ENCODE results near the gene RAB36. TPM values are rescaled to one million over a fixed set of nuclear protein-coding genes. Genes with fewer than 3 reads are reported as not detected.

The RAB36 gene
- total and polyA plus RNA-seq, 9 donors: 3.9 to 18.7 (median 6.3) TPM

DNA sequence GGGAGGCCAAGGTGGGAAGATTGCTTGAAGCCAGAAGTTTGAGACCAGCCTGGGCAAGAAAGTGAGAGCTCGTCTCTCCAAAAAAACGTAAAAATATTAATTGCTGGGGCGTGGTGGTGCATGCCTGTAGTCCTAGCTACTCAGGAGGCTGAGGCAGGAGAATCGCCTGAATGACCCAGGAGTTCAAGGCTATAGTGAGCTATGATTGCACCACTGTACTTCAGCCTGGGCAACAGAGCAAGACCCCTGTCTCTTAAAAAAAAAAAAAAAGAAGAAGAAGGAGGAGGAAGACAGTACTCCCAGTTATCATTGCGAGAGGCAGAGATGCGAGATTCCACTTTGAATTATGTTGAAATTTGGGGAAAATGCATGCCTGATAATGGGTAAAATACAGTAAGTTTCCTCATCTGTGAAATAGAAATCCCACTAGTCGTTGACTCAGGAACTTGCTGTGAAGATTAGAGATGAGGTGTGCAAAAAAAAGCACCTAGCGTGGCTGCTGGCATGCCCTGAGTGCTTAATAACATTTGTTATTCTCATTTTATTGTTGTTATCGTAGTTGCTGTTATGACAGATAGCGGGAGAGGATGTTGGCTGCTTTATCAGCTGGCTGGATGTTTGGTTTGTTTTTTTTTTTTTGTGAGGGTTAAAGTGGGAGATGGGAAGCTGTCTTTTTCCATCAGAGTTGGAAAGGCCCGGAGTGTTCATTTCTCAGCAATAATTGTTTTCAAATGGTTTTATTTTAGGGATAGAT lies 68.5 kb downstream of the RAB36 start:
- H3K9me3 ChIP-seq: no peaks in the 10 kb centered on the region
- H3K27ac ChIP-seq: no peak overlapping the region
- peaks cover 14% of the 10 kb centered on the region for H3K4me1 ChIP-seq (ENCODE audit: insufficient read depth)
- no peak for TF ChIP-seq EP300 (IDR thresholded peaks at IDR 0.05)
- TF ChIP-seq POLR2A (IDR thresholded peaks at IDR 0.05): no peak
- TF ChIP-seq, protein P1, sequence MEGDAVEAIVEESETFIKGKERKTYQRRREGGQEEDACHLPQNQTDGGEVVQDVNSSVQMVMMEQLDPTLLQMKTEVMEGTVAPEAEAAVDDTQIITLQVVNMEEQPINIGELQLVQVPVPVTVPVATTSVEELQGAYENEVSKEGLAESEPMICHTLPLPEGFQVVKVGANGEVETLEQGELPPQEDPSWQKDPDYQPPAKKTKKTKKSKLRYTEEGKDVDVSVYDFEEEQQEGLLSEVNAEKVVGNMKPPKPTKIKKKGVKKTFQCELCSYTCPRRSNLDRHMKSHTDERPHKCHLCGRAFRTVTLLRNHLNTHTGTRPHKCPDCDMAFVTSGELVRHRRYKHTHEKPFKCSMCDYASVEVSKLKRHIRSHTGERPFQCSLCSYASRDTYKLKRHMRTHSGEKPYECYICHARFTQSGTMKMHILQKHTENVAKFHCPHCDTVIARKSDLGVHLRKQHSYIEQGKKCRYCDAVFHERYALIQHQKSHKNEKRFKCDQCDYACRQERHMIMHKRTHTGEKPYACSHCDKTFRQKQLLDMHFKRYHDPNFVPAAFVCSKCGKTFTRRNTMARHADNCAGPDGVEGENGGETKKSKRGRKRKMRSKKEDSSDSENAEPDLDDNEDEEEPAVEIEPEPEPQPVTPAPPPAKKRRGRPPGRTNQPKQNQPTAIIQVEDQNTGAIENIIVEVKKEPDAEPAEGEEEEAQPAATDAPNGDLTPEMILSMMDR (IDR thresholded peaks at IDR 0.05): no peak
- WGBS, 3 donors: 54 to 67% (median 62%) methylated on average over 11 of the region's 11 CpGs
- no peaks in the 10 kb centered on the region for H3K36me3 ChIP-seq
- no peak overlapping the region for H3K4me3 ChIP-seq
- DNase-seq: no peak
- intact Hi-C loops (cut with DNase I): no loop called here
- no peaks in the 10 kb centered on the region for H3K27me3 ChIP-seq

Small RNA genes within 50 kb of the gene (small RNA-seq; reads per million reads assigned to genes)
- gene BCRP8 (not detected), gene RF00017 (not detected), gene RF00066 (not detected)

Other genes with a start within 250 kb of the RAB36 start
- 10 to 100 TPM; 11.1 to 40.8 (median 19.9) TPM for gene GNAZ, start 75.0 kb upstream of the RAB36 start, total RNA-seq
- gene GNAZ, start 75.0 kb upstream of the RAB36 start, polyA plus RNA-seq: 1 to 10 TPM; 7.2 to 8.7 TPM
- gene RSPH14, start 3.5 kb upstream of the RAB36 start, total RNA-seq: 1 to 10 TPM; 1.4 to 4.6 (median 3.2) TPM
- 1 to 10 TPM; 1.4 to 2.0 TPM for gene RSPH14, start 3.5 kb upstream of the RAB36 start, polyA plus RNA-seq
- gene BCR, start 35.0 kb downstream of the RAB36 start, total RNA-seq: 10 to 100 TPM; 21.8 to 44.6 (median 38.3) TPM
- gene BCR, start 35.0 kb downstream of the RAB36 start, polyA plus RNA-seq: 10 to 100 TPM in 1 of 2 donors, 1 to 10 TPM in 1; 7.1 to 17.2 TPM

Data from ovary (tissue), 9 donors.